BLaER1 treated with 17β-estradiol and CSF1 and Interleukin-3, amounts not matched to agents 10 nM and 100 nM (cell line): Measurements from ENCODE around the gene TPSD1.

Source experiments
- H3K27ac ChIP-seq, 11 experiments: shearing (Covaris generic); formaldehyde crosslinking; 2 replicates each; pipeline ENCODE4 v1.8.1; 2022
- H3K27me3 ChIP-seq, 11 experiments: shearing (Covaris generic); formaldehyde crosslinking; 2 replicates each; pipeline ENCODE4 v1.8.1; 2022
- H3K36me3 ChIP-seq, 11 experiments: shearing (Covaris generic); formaldehyde crosslinking; 2 replicates each; pipeline ENCODE4 v1.8.1; 2022
- H3K4me1 ChIP-seq, 10 experiments: shearing (Covaris generic); formaldehyde crosslinking; 2 replicates each; pipeline ENCODE4 v1.8.1; 2022
- H3K4me2 ChIP-seq, 11 experiments: shearing (Covaris generic); formaldehyde crosslinking; 2 replicates each; pipeline ENCODE4 v1.8.1; 2022
- H3K4me3 ChIP-seq, 10 experiments: shearing (Covaris generic); formaldehyde crosslinking; 2 replicates each; pipeline ENCODE4 v1.8.1; 2022
- H3K9ac ChIP-seq, 11 experiments: shearing (Covaris generic); formaldehyde crosslinking; 2 replicates each; pipeline ENCODE4 v1.8.1; 2022
- H3K9me3 ChIP-seq, 11 experiments: shearing (Covaris generic); formaldehyde crosslinking; replicated peaks in 1 of 11; 2 replicates each; pipeline ENCODE4 v1.8.1; 2022
- H4K20me1 ChIP-seq, 11 experiments: shearing (Covaris generic); formaldehyde crosslinking; 2 replicates each; pipeline ENCODE4 v1.8.1; 2022
- Cebpa-rat ChIP-seq, 11 experiments: shearing (Covaris generic); IDR thresholded peaks; 2 replicates each; pipeline ENCODE4 v1.8.1; 2022

The TPSD1 gene

DNA sequence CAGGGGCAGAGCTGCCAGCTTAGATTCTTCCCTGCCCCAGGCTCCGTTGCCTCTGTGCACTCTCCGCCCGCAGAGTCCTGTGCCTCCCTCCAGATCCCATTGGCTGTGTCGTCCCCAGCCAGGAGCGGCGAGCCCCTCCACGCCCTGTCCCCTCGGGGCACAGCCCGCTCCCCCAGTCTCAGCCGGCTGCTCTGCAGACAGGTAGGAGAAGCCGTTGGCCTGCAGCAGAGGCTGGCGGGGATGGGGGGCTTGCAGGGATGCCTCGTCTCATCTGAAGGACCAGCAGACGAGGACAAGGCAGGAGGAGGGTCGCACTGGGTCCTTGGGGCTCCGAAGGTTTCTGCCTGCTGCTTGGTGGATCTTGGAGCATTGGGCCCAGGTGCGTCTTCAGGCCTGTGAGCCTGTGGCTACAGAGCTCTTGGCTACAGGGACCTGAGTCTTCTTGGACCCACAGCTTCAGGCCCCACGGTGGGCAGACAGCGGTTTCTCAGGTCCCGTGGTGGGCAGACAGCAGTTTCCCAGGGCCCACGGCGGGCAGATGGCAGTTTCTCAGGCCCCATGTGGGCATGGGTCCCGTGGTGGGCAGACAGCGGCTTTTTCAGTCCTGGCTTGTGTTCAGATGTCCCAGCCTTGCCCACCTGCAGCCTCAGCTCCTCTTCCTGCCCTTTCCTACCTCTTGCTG, 36.8 kb upstream of the TPSD1 start:
- Histone ChIP-seq H3K4me1 (peaks cover 0 to 11% (median 7%) of the 10 kb centered on the region in 10 experiments; a peak in 10 of 20 replicates), H4K20me1 (peaks cover 0 to 74% (median 6%) of the 10 kb centered on the region in 11 experiments; a peak in 10 of 22 replicates), H3K9ac (no peak overlapping the region), H3K27ac (no peak overlapping the region), H3K36me3 (peaks cover 0 to 42% (median 22%) of the 10 kb centered on the region in 11 experiments; a peak in 12 of 22 replicates), H3K27me3 (no peaks in the 10 kb centered on the region), H3K9me3 (no peaks in the 10 kb centered on the region), H3K4me3 (no peak overlapping the region), H3K4me2 (no peak overlapping the region)
- TF ChIP-seq Cebpa-rat (IDR thresholded peaks at IDR 0.05), result no peak

DNA sequence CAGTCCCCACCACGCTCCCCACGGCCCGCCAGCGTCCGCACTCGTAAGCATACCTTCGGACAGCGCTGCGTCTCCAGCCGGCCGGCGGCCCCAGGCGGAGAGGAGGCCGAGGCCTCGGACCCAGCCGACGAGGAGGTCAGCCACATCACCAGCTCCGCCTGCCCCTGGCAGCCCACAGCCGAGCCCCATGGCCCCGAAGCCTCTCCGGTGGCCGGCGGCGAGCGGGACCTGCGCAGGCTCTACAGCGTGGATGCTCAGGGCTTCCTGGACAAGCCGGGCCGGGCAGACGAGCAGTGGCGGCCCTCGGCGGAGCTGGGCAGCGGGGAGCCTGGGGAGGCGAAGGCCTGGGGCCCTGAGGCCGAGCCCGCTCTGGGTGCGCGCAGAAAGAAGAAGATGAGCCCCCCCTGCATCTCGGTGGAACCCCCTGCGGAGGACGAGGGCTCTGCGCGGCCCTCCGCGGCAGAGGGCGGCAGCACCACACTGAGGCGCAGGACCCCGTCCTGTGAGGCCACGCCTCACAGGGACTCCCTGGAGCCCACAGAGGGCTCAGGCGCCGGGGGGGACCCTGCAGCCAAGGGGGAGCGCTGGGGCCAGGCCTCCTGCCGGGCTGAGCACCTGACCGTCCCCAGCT, 35.7 kb upstream of the TPSD1 start:
- no peak for TF ChIP-seq Cebpa-rat (IDR thresholded peaks at IDR 0.05)

DNA sequence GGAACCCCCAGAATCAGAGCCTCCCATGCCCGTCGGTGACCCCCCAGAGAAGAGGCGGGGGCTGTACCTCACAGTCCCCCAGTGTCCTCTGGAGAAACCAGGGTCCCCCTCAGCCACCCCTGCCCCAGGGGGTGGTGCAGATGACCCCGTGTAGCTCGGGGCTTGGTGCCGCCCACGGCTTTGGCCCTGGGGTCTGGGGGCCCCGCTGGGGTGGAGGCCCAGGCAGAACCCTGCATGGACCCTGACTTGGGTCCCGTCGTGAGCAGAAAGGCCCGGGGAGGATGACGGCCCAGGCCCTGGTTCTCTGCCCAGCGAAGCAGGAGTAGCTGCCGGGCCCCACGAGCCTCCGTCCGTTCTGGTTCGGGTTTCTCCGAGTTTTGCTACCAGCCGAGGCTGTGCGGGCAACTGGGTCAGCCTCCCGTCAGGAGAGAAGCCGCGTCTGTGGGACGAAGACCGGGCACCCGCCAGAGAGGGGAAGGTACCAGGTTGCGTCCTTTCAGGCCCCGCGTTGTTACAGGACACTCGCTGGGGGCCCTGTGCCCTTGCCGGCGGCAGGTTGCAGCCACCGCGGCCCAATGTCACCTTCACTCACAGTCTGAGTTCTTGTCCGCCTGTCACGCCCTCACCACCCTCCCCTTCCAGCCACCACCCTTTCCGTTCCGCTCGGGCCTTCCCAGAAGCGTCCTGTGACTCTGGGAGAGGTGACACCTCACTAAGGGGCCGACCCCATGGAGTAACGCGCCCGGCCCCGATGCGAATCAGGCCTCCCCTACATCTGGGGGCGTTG, 34.8 kb upstream of the TPSD1 start:
- no peak for TF ChIP-seq Cebpa-rat (IDR thresholded peaks at IDR 0.05)
- Histone ChIP-seq H3K36me3 (peaks cover 0 to 34% (median 22%) of the 10 kb centered on the region in 11 experiments; a peak in 12 of 22 replicates), H3K4me3 (no peak overlapping the region), H3K9me3 (no peaks in the 10 kb centered on the region), H3K27me3 (no peaks in the 10 kb centered on the region), H3K4me2 (no peak overlapping the region), H3K27ac (no peak overlapping the region), H3K9ac (no peak overlapping the region), H4K20me1 (peaks cover 0 to 67% (median 6%) of the 10 kb centered on the region in 11 experiments; a peak in 10 of 22 replicates), H3K4me1 (peaks cover 0 to 5% (median 2%) of the 10 kb centered on the region in 10 experiments; a peak in 8 of 20 replicates)

More for the DNA sequence above, 35.7 kb upstream of the TPSD1 start:
- H3K4me2 ChIP-seq, result no peak overlapping the region
- no peaks in the 10 kb centered on the region for H3K27me3 ChIP-seq
- peaks cover 0 to 75% (median 6%) of the 10 kb centered on the region in 11 experiments; a peak in 10 of 22 replicates for H4K20me1 ChIP-seq
- H3K9ac ChIP-seq, result no peak overlapping the region
- peaks cover 0 to 11% (median 7%) of the 10 kb centered on the region in 10 experiments; a peak in 10 of 20 replicates for H3K4me1 ChIP-seq
- H3K36me3 ChIP-seq, result peaks cover 0 to 36% (median 22%) of the 10 kb centered on the region in 11 experiments; a peak in 12 of 22 replicates
- no peaks in the 10 kb centered on the region for H3K9me3 ChIP-seq
- H3K4me3 ChIP-seq, result no peak overlapping the region
- H3K27ac ChIP-seq, result no peak overlapping the region

DNA sequence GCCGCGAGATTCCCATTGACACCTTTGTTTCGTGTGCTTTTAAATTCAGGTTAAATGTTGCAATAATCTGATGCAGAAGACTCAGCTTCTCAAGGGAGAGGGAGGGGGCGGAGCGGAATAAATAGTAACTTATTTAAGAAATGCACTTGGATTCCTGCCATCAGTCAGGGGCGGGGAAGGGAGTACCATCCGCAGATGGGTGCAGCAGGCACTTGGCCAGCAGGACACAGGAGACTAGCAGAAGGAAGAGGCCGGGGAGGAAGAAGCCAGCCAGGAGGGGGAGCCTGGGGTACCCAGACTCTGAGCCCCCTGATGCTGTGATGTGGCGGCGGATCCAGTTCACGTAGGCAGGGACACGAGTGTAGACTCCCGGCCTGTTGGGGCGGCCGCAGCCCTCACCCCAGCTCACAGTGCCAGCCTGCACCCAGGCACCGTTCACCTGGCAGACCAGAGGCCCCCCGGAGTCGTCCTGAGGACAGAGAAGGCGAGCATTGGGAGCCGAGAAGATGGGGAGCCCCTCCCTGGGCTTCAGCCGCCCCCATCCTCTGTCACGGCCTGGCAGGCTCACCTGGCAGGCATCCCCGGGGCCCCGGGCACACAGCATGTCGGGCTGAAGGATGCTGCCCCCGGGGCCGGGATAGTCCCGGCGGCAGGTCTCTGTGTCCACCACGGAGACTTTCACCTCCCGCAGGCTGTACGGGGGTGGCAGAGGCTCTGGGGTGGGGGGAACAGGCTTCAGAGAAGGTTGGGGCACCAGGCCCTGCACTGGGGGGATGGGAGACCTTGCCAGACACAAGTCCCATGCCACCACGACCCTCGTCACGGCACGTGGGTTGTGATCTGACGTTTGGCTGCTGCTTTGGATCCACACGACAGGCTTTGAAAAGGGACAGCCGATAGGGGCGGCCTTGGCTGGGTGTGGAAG, 34.0 kb upstream of the TPSD1 start:
- H3K27ac ChIP-seq, result no peak overlapping the region
- no peak overlapping the region for H3K4me3 ChIP-seq
- no peak overlapping the region for H3K9ac ChIP-seq
- no peaks in the 10 kb centered on the region for H3K4me1 ChIP-seq
- H3K4me2 ChIP-seq, result no peak overlapping the region
- H4K20me1 ChIP-seq, result peaks cover 0 to 58% (median 6%) of the 10 kb centered on the region in 11 experiments; a peak in 10 of 22 replicates
- TF ChIP-seq Cebpa-rat (IDR thresholded peaks at IDR 0.05), result no peak
- peaks cover 0 to 30% (median 20%) of the 10 kb centered on the region in 11 experiments; a peak in 12 of 22 replicates for H3K36me3 ChIP-seq
- no peaks in the 10 kb centered on the region for H3K27me3 ChIP-seq
- no peaks in the 10 kb centered on the region for H3K9me3 ChIP-seq

DNA sequence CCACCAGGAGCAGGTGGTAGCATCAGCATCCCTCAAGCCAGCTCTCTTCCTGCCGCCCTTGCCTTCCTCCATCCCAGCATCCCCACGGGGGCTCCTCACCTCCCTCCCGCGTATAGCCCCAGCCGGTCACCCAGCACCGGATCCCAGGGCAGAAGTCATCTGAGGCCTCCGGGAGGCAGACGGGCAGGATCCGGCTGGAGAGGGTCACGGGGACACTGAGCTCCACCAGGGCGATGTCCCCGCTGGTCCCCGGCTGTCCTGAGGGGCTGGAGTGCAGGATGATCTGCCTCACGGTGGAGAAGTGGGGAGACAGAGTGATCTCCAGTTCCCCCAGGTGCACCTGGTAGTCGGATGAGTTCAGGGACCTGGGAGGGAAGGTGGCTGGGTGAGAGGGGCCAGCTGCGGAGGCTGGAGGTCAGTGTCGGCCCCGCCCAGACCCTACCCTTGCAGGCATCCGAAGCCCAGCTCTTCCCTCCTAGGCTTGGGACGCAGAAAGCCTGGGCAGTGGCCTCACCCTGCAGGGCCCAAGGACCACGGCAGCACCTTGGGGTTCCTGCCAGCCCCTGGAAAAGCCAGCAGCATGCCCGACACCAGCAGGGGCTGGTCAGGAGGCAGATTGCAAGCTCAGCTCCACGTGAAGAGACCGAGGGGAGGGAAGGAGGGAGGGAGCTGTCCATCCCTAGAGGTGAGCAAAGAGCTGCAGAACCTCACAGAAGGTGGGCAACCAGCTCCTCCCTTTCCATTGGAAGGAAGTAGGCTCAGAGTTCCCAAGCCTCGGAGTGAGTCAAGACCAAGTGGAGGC, 33.1 kb upstream of the TPSD1 start:
- Histone ChIP-seq H3K9ac (no peak overlapping the region), H3K9me3 (no peaks in the 10 kb centered on the region), H3K4me3 (no peak overlapping the region), H3K27ac (no peak overlapping the region), H3K27me3 (no peaks in the 10 kb centered on the region), H3K36me3 (peaks cover 0 to 21% (median 11%) of the 10 kb centered on the region in 11 experiments; a peak in 9 of 22 replicates), H3K4me1 (no peaks in the 10 kb centered on the region), H3K4me2 (no peak overlapping the region), H4K20me1 (peaks cover 0 to 50% (median 6%) of the 10 kb centered on the region in 11 experiments; a peak in 10 of 22 replicates)
- no peak for TF ChIP-seq Cebpa-rat (IDR thresholded peaks at IDR 0.05)

DNA sequence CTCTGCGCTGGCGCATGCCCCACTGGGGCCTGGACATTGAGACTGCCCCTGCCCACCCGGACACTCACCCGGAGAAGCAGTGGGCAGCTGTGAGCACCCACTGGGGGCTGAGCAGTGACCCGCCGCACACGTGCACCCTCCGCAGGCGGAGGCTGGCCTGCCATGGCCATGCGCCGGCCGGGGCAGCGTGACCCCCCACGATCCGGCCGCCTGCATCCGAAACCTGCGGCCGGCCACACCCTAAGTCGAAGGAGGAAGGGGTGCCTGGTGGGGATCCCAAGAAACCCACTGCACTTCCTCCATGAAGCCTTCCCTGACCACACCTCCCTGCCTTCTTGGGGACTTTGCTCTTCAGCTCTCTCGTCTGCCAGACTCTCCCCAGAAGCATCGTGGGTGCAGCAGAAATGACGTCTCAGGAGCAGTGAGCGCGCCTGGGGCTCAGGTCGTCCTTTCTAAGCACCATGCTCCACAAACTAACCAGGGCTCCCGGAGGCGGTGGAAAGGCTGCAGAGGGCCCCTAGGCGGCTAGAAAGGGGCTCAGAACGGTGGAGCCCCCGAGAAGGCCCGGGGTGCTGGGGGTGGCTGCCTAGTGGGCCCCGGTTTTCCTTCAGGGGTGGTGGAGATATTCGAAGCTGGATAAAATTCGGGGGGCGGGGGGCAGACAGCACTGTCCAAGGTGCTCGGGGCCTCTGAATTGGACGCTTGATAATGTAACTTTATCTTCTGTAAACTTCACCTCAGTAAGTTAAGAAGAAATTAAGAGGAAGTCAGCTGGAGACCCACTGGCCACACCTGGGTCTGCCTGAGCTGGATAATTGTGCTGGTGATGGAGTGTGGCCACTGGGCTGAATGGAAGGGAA, 32.3 kb upstream of the TPSD1 start:
- Histone ChIP-seq H3K4me1 (no peaks in the 10 kb centered on the region), H3K4me2 (no peak overlapping the region), H3K9me3 (no peaks in the 10 kb centered on the region), H4K20me1 (peaks cover 0 to 48% (median 6%) of the 10 kb centered on the region in 11 experiments; a peak in 10 of 22 replicates), H3K9ac (no peak overlapping the region), H3K27ac (no peak overlapping the region), H3K4me3 (no peak overlapping the region), H3K36me3 (peaks cover 0 to 20% (median 7%) of the 10 kb centered on the region in 11 experiments; a peak in 6 of 22 replicates), H3K27me3 (no peaks in the 10 kb centered on the region)
- no peak for TF ChIP-seq Cebpa-rat (IDR thresholded peaks at IDR 0.05)

DNA sequence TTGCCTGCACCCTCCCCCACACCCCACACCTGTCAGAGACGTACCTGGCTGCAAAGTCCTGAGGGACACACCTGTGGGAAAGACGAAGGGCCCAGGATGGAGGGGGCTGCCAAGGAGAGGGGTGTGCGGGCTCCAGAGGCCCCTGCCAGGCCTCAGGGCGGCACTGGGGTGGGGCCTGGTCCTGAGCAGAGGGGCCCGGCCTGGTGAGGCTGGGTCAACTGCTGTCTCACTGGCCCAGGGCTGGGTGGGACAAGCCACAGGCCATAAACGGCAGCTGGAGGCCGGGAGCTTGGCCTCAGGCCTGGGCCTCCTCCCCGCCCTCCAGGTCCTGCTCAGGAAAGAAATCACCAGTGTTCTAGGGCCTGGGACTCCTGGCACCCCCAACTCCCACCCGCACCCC, 31.3 kb upstream of the TPSD1 start:
- Histone ChIP-seq H3K9ac (no peak overlapping the region), H3K4me2 (no peak overlapping the region), H3K36me3 (peaks cover 0 to 14% (median 7%) of the 10 kb centered on the region in 11 experiments; a peak in 6 of 22 replicates), H3K9me3 (no peaks in the 10 kb centered on the region), H3K27ac (no peak overlapping the region), H4K20me1 (peaks cover 0 to 48% (median 6%) of the 10 kb centered on the region in 11 experiments; a peak in 10 of 22 replicates), H3K27me3 (no peaks in the 10 kb centered on the region), H3K4me1 (no peaks in the 10 kb centered on the region), H3K4me3 (no peak overlapping the region)
- TF ChIP-seq Cebpa-rat (IDR thresholded peaks at IDR 0.05), result no peak
